Upper lobe of right lung (tissue), 1 donor: ENCODE data around the gene CD4. TPM values are rescaled to one million over a fixed set of nuclear protein-coding genes. Genes with fewer than 3 reads are reported as not detected.

ENCODE experiments used
- ATAC-seq: fragments of 200-7000 bp; cut with Tn5 transposase; one replicate; pipeline ENCODE4 v1.9.1; 2020; ENCODE audit warnings: mild to moderate bottlenecking, moderate library complexity
- DNase-seq: peaks from one replicate; pipeline ENCODE4 v3.0.0-alpha.2; 2020
- H3K27ac ChIP-seq: fragments of 200-600 bp; one replicate; pipeline ENCODE4 v1.8.0; 2022
- H3K27me3 ChIP-seq: fragments of 200-600 bp; one replicate; pipeline ENCODE4 v1.8.0; 2022; ENCODE audit warnings: mild to moderate bottlenecking
- H3K36me3 ChIP-seq: fragments of 200-600 bp; one replicate; pipeline ENCODE4 v1.8.0; 2022
- H3K4me1 ChIP-seq: fragments of 200-600 bp; one replicate; pipeline ENCODE4 v1.8.0; 2022
- H3K4me3 ChIP-seq: fragments of 200-600 bp; one replicate; pipeline ENCODE4 v1.8.0; 2022; ENCODE audit warnings: mild to moderate bottlenecking
- H3K9me3 ChIP-seq: fragments of 200-600 bp; one replicate; pipeline ENCODE4 v1.8.0; 2022
- CTCF ChIP-seq: fragments of 200-600 bp; IDR thresholded peaks from one replicate; pipeline ENCODE4 v1.8.0; 2022; ENCODE audit warnings: antibody characterized with exemption
- intact Hi-C: fragments of 100-400 bp; cut with DNase I; formaldehyde crosslinking; loops from one replicate; pipeline ENCODE4 v1.11.0; 2022
- total RNA-seq: library from RNA; stranded (reverse); fragmentation: NEBNext Ultra II Directional; extraction: Animal tissue kit (Norgen Biotek cat#: 25700); gene quantifications from one replicate; pipeline ENCODE4 v1.2.1, GENCODE V29; 2021
- donor health status: DM: no; HTN: yes; CAD: no; lungs with severe emphysema.

Gene CD4
- total RNA-seq, 1 donor from 2014 or later = 67.6 TPM

GRCh38 chr12:6753772-6754356 lies 35.5 kb upstream of the CD4 start:
- no peaks in the 10 kb centered on the region for H3K27me3 ChIP-seq
- no peak overlapping the region for H3K4me3 ChIP-seq
- H3K36me3 ChIP-seq = peaks cover 31% of the 10 kb centered on the region
- H3K27ac ChIP-seq = peak overlapping the region; percentile 93
- H3K9me3 ChIP-seq = no peaks in the 10 kb centered on the region
- intact Hi-C loops = no loop called here
- ATAC-seq (peak; percentile 0), DNase-seq (no peak)
- peaks cover 14% of the 10 kb centered on the region for H3K4me1 ChIP-seq
- peak; percentile 98 for TF ChIP-seq CTCF

GRCh38 chr12:6754411-6754810 lies 34.9 kb upstream of the CD4 start:
- Histone ChIP-seq H3K27ac (peak overlapping the region; percentile 93), H3K4me3 (no peak overlapping the region), H3K9me3 (no peaks in the 10 kb centered on the region), H3K27me3 (no peaks in the 10 kb centered on the region), H3K36me3 (peaks cover 26% of the 10 kb centered on the region), H3K4me1 (peaks cover 14% of the 10 kb centered on the region)
- no peak for DNase-seq
- ATAC-seq = no peak
- TF ChIP-seq CTCF = no peak
- intact Hi-C loops = no loop called here

- H3K27me3 ChIP-seq = no peaks in the 10 kb centered on the region
- TF ChIP-seq CTCF = no peak
- no peak overlapping the region for H3K4me3 ChIP-seq
- no peaks in the 10 kb centered on the region for H3K9me3 ChIP-seq
- H3K4me1 ChIP-seq = peaks cover 8% of the 10 kb centered on the region
- intact Hi-C loops = no loop called here
- H3K36me3 ChIP-seq = no peaks in the 10 kb centered on the region
- ATAC-seq = no peak
- DNase-seq = no peak
- H3K27ac ChIP-seq = no peak overlapping the region
Measured at GRCh38 chr12:6757028-6757690, 32.2 kb upstream of the CD4 start.

GRCh38 chr12:6758506-6759095 lies 30.7 kb upstream of the CD4 start:
- no peak for TF ChIP-seq CTCF
- Histone ChIP-seq H3K4me3 (no peak overlapping the region), H3K36me3 (no peaks in the 10 kb centered on the region), H3K9me3 (no peaks in the 10 kb centered on the region), H3K27ac (no peak overlapping the region), H3K27me3 (no peaks in the 10 kb centered on the region), H3K4me1 (peaks cover 10% of the 10 kb centered on the region)
- no peak for ATAC-seq
- intact Hi-C loops = no loop called here
- DNase-seq = no peak

GRCh38 chr12:6759741-6760140 lies 29.6 kb upstream of the CD4 start:
- Histone ChIP-seq H3K9me3 (no peaks in the 10 kb centered on the region), H3K27ac (no peak overlapping the region), H3K36me3 (no peaks in the 10 kb centered on the region), H3K4me1 (peaks cover 10% of the 10 kb centered on the region), H3K27me3 (no peaks in the 10 kb centered on the region), H3K4me3 (no peak overlapping the region)
- ATAC-seq (no peak), DNase-seq (no peak)
- intact Hi-C loops = no loop called here
- TF ChIP-seq CTCF = no peak
